ENCODE data around the gene NUP58. TPM values are rescaled to one million over a fixed set of nuclear protein-coding genes. Genes with fewer than 3 reads are reported as not detected.
A peak's percentile ranks its signal among the peaks of the same experiment; 100 is the strongest.

NUP58 gene, protein sequence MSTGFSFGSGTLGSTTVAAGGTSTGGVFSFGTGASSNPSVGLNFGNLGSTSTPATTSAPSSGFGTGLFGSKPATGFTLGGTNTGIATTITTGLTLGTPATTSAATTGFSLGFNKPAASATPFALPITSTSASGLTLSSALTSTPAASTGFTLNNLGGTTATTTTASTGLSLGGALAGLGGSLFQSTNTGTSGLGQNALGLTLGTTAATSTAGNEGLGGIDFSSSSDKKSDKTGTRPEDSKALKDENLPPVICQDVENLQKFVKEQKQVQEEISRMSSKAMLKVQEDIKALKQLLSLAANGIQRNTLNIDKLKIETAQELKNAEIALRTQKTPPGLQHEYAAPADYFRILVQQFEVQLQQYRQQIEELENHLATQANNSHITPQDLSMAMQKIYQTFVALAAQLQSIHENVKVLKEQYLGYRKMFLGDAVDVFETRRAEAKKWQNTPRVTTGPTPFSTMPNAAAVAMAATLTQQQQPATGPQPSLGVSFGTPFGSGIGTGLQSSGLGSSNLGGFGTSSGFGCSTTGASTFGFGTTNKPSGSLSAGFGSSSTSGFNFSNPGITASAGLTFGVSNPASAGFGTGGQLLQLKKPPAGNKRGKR
- 105 and 133 TPM in 2 replicates for total RNA-seq

DNA sequence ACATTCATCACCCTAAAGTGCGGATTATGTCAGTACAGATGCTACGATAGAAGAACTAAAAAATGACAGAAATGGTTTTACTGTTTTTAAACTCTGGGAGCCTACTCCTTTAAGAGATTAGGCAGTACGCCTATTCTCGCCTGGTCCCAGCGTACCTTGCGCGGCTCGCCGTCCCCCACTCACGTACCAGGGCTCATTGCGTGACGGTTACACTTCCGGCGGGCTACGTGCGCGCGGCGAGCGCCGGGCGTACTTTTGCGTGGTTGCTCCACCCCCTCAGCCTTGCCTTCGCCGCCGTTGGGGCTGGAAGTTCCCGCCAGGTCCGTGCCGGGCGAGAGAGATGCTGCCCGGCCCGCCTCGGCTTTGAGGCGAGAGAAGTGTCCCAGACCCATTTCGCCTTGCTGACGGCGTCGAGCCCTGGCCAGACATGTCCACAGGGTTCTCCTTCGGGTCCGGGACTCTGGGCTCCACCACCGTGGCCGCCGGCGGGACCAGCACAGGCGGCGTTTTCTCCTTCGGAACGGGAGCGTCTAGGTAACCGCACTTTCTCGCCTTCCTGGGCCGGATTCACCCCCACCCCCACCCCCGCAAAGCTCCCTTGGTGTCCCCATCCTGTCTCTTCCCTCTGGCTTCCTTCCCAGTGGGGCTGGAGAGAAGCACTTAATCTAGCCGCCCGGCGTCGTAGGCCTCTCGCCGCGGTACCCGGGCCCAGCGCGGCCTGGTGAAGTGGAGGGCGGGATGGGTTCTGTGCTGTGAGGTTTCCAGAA is at the start of gene NUP58:
NUP58 (plus strand) TSS at position 279 of the 767 bp plus-strand sequence; CDS start at position 428, 149 bp downstream.
- Histone ChIP-seq H3K4me3 (ENCODE audit: low read depth, low read length) (peak within 1 kb of the TSS; percentile 88), H3K27me3 (ENCODE audit: control insufficient read depth, insufficient read depth, low read length) (no peaks in the 10 kb centered on the region), H3K36me3 (ENCODE audit: control insufficient read depth, insufficient read depth, low read length) (no peaks in the 10 kb centered on the region)
- DNase-seq (ENCODE audit: low read depth) (peak; percentile 88), FAIRE-seq (peak; percentile 70)
- TF ChIP-seq, protein P1, sequence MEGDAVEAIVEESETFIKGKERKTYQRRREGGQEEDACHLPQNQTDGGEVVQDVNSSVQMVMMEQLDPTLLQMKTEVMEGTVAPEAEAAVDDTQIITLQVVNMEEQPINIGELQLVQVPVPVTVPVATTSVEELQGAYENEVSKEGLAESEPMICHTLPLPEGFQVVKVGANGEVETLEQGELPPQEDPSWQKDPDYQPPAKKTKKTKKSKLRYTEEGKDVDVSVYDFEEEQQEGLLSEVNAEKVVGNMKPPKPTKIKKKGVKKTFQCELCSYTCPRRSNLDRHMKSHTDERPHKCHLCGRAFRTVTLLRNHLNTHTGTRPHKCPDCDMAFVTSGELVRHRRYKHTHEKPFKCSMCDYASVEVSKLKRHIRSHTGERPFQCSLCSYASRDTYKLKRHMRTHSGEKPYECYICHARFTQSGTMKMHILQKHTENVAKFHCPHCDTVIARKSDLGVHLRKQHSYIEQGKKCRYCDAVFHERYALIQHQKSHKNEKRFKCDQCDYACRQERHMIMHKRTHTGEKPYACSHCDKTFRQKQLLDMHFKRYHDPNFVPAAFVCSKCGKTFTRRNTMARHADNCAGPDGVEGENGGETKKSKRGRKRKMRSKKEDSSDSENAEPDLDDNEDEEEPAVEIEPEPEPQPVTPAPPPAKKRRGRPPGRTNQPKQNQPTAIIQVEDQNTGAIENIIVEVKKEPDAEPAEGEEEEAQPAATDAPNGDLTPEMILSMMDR (IDR thresholded peaks at IDR 0.05; ENCODE audit: insufficient read depth, low read length, severe bottlenecking), result no peak

- DNase-seq (ENCODE audit: low read depth) (no peak), FAIRE-seq (no peak)
- Histone ChIP-seq H3K4me3 (ENCODE audit: low read depth, low read length) (no peak overlapping the region), H3K27me3 (ENCODE audit: control insufficient read depth, insufficient read depth, low read length) (no peaks in the 10 kb centered on the region), H3K36me3 (ENCODE audit: control insufficient read depth, insufficient read depth, low read length) (no peaks in the 10 kb centered on the region)
- TF ChIP-seq, protein P1 (IDR thresholded peaks at IDR 0.05; ENCODE audit: insufficient read depth, low read length, severe bottlenecking), result no peak
Measured at GRCh38 chr13:25252225-25252624, 49.2 kb upstream of the NUP58 start.

DNA sequence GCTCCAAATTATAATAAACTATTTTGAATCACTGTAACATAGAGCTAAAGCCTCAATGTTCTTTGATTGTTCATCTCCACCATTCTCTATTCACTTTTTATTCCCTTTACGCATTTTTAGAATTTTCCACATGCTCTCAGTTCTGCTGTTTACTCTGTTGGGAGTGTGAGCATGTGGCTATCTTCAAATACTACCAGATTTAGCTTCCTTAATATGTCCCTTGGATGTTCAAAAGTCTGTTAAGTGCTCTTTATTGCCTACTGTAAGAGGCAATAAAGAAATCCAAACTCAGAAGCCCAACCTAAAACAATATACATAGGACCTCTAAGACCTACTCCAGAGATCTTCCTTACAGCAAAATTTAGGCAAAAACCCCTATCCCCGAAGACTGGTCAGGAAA is 48.7 kb upstream of the NUP58 start:
- Histone ChIP-seq H3K36me3 (ENCODE audit: control insufficient read depth, insufficient read depth, low read length) (no peaks in the 10 kb centered on the region), H3K4me3 (ENCODE audit: low read depth, low read length) (no peak overlapping the region), H3K27me3 (ENCODE audit: control insufficient read depth, insufficient read depth, low read length) (no peaks in the 10 kb centered on the region)
- FAIRE-seq, result no peak
- no peak for DNase-seq (ENCODE audit: low read depth)
- TF ChIP-seq, protein P1 (IDR thresholded peaks at IDR 0.05; ENCODE audit: insufficient read depth, low read length, severe bottlenecking), result no peak

GRCh38 chr13:25253702-25254101 is 47.7 kb upstream of the NUP58 start:
- no peaks in the 10 kb centered on the region for H3K36me3 ChIP-seq (ENCODE audit: control insufficient read depth, insufficient read depth, low read length)
- H3K27me3 ChIP-seq (ENCODE audit: control insufficient read depth, insufficient read depth, low read length), result no peaks in the 10 kb centered on the region
- FAIRE-seq (no peak), DNase-seq (ENCODE audit: low read depth) (peak; percentile 21)
- H3K4me3 ChIP-seq (ENCODE audit: low read depth, low read length), result no peak overlapping the region
- TF ChIP-seq, protein P1 (IDR thresholded peaks at IDR 0.05; ENCODE audit: insufficient read depth, low read length, severe bottlenecking), result no peak

GRCh38 chr13:25262261-25262660 is 39.2 kb upstream of the NUP58 start:
- Histone ChIP-seq H3K27me3 (ENCODE audit: control insufficient read depth, insufficient read depth, low read length) (no peaks in the 10 kb centered on the region), H3K4me3 (ENCODE audit: low read depth, low read length) (no peak overlapping the region), H3K36me3 (ENCODE audit: control insufficient read depth, insufficient read depth, low read length) (peaks cover 3% of the 10 kb centered on the region)
- TF ChIP-seq, protein P1 (IDR thresholded peaks at IDR 0.05; ENCODE audit: insufficient read depth, low read length, severe bottlenecking), result no peak
- FAIRE-seq, result no peak
- no peak for DNase-seq (ENCODE audit: low read depth)
